NCI-H460 (cell line): ENCODE measurements around the gene BEST1. TPM values are rescaled to one million over a fixed set of nuclear protein-coding genes. Genes with fewer than 3 reads are reported as not detected.
A peak's percentile ranks its signal among the peaks of the same experiment; 100 is the strongest.
"Not testable (repeated sequence)": the region's sequence is repeated elsewhere in the genome, so short reads cannot be mapped to it uniquely, and the experiment has no call there.

Experiments
- DNase-seq: peaks from one replicate; pipeline ENCODE4 v3.0.0-alpha.2; 2016; ENCODE audit warnings: low read depth; ENCODE audit errors: extremely low read depth
- total RNA-seq: library from RNA; depleted of rRNA; stranded (reverse); fragments of >200 nt; shearing (Covaris generic); gene quantifications from 2 replicates; pipeline ENCODE4 v1.2.3, GENCODE V29; 2014

Gene BEST1
- total RNA-seq, 1 experiment from 2014 or later, result 10.7 TPM

- DNase-seq, result no peak
Measured at GRCh38 chr11:61962213-61963015, 12.3 kb downstream of the BEST1 start.

- no peak for DNase-seq
Measured at GRCh38 chr11:61963016-61963281, 12.8 kb downstream of the BEST1 start.

- no peak for DNase-seq
Measured at GRCh38 chr11:61963282-61964057, 13.3 kb downstream of the BEST1 start.

GRCh38 chr11:61964058-61964665 is 14.0 kb downstream of the BEST1 start:
- no peak for DNase-seq

GRCh38 chr11:61964666-61965271 is 14.6 kb downstream of the BEST1 start:
- not testable (repeated sequence) for DNase-seq

GRCh38 chr11:61966734-61967115 is 16.6 kb downstream of the BEST1 start:
- no peak for DNase-seq

GRCh38 chr11:61967116-61967923 is 17.2 kb downstream of the BEST1 start, which contains the start of gene FTH1:
FTH1 (minus strand) TSS chr11:61967634; CDS start chr11:61967425, 209 bp downstream.
- DNase-seq, result peak; percentile 85

- DNase-seq, result no peak
Measured at GRCh38 chr11:61967924-61968757, 18.0 kb downstream of the BEST1 start.

- no peak for DNase-seq
Measured at GRCh38 chr11:61968758-61969390, 18.7 kb downstream of the BEST1 start.

- DNase-seq, result no peak
Measured at GRCh38 chr11:61969391-61969758, 19.2 kb downstream of the BEST1 start.

GRCh38 chr11:61969838-61970662 is 19.9 kb downstream of the BEST1 start:
- DNase-seq, result peak; percentile 64

- DNase-seq, result peak; percentile 95
Measured at GRCh38 chr11:61971248-61972111, 21.3 kb downstream of the BEST1 start.

GRCh38 chr11:61972112-61972671 is 22.0 kb downstream of the BEST1 start:
- DNase-seq, result no peak

- no peak for DNase-seq
Measured at GRCh38 chr11:61972672-61973475, 22.7 kb downstream of the BEST1 start.

- no peak for DNase-seq
Measured at GRCh38 chr11:61973476-61974162, 23.5 kb downstream of the BEST1 start.
